ENCODE results near the gene APOE. TPM values are rescaled to one million over a fixed set of nuclear protein-coding genes. Genes with fewer than 3 reads are reported as not detected.

The APOE gene
- total and polyA plus RNA-seq, 9 of the 15 experiments (the other 6 are each of a cell fraction or from before 2014, with no cell fraction given): 0.14 to 180 (median 58.1) TPM; not detected in 1

DNA sequence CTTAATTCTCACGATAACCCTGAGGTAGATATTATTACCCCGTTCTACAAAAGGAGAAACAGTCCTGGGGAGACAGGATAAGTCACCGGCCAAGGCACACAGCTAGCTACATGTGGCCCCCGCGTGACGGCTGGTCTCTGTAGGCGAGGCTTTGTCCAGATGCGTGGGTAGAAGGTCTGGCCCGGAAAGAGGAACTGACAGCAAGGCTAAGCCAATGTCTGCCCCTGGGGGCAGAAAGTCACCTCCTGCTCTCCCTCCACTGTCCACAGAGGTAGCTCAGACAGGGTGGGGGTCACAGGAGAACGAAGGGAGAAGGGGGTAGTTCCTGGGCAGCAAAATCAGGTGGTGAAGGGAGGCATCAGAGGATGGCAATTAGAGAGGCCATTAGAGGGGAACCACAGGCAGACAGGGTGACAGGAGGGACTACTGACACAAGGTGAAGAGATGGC is 38.2 kb downstream of the APOE start (continued):
- TF ChIP-seq ZBTB33 (CRISPR knock-in tag; IDR thresholded peaks at IDR 0.05) (peak; percentile 18; the same call in 1 of the 2 replicates), PHF8 (IDR thresholded peaks at IDR 0.05; ENCODE audit: borderline replicate concordance, low read length) (peak; percentile 22; the same call in 1 of the 2 replicates), ZNF639 (CRISPR knock-in tag; conservative IDR thresholded peaks at IDR 0.05 in 1 of 2, IDR thresholded peaks at IDR 0.05 in 1 of 2) (peak in 1 of 2 experiments; percentile 86; a peak in 2 of 4 replicates), SMARCA4 (IDR thresholded peaks at IDR 0.05) (peak; percentile 71), MYC (IDR thresholded peaks at IDR 0.05; ENCODE audit: low read depth, low read length) (peak; percentile 96), MYC (CRISPR knock-in tag; IDR thresholded peaks at IDR 0.05; ENCODE audit: borderline replicate concordance, low read depth) (0 out of 2 replicates have a peak, but pooled peaks have one; percentile 17), RAD51 (IDR thresholded peaks at IDR 0.05; ENCODE audit: borderline replicate concordance, low read depth) (peak; percentile 39; the same call in 1 of the 2 replicates), ZNF766 (CRISPR knock-in tag; conservative IDR thresholded peaks at IDR 0.05) (peak; percentile 69; the same call in 1 of the 2 replicates), SP2 (IDR thresholded peaks at IDR 0.05; ENCODE audit: extremely low read depth, low read depth, low read length, poor library complexity, severe bottlenecking) (peak; percentile 10), NRF1 (conservative IDR thresholded peaks at IDR 0.05 in 1 of 2, IDR thresholded peaks at IDR 0.05 in 1 of 2) (peak; percentile 56 to 62; a peak in 3 of 4 replicates), KLF16 (IDR thresholded peaks at IDR 0.05) (peak; percentile 49), MEIS2 (IDR thresholded peaks at IDR 0.05; ENCODE audit: partially characterized antibody) (peak; percentile 41), LCOR (CRISPR knock-in tag; IDR thresholded peaks at IDR 0.05) (no peak), HDAC2 (IDR thresholded peaks at IDR 0.05) (peak; percentile 78), ERF (CRISPR knock-in tag; IDR thresholded peaks at IDR 0.05) (peak; percentile 68; the same call in 1 of the 2 replicates), SIN3A (IDR thresholded peaks at IDR 0.05; ENCODE audit: borderline replicate concordance in 2 of 2, control insufficient read depth in 1 of 2, low read depth in 2 of 2, low read length in 2 of 2) (0 out of 4 replicates have a peak, but pooled peaks of 1 of the 2 experiments have one; percentile 35), ZNF668 (CRISPR knock-in tag; IDR thresholded peaks at IDR 0.05) (peak; percentile 69; the same call in 1 of the 2 replicates), CTBP1 (IDR thresholded peaks at IDR 0.05; ENCODE audit: borderline replicate concordance) (peak; percentile 55; the same call in 1 of the 2 replicates)
- TF ChIP-seq, protein P1, sequence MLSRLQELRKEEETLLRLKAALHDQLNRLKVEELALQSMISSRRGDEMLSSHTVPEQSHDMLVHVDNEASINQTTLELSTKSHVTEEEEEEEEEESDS (CRISPR knock-in tag; IDR thresholded peaks at IDR 0.05): no peak
- TF ChIP-seq, protein P2, sequence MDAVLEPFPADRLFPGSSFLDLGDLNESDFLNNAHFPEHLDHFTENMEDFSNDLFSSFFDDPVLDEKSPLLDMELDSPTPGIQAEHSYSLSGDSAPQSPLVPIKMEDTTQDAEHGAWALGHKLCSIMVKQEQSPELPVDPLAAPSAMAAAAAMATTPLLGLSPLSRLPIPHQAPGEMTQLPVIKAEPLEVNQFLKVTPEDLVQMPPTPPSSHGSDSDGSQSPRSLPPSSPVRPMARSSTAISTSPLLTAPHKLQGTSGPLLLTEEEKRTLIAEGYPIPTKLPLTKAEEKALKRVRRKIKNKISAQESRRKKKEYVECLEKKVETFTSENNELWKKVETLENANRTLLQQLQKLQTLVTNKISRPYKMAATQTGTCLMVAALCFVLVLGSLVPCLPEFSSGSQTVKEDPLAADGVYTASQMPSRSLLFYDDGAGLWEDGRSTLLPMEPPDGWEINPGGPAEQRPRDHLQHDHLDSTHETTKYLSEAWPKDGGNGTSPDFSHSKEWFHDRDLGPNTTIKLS (IDR thresholded peaks at IDR 0.05; ENCODE audit: borderline replicate concordance, low read depth): peak; percentile 27; the same call in 1 of the 2 replicates
- TF ChIP-seq, protein P3, sequence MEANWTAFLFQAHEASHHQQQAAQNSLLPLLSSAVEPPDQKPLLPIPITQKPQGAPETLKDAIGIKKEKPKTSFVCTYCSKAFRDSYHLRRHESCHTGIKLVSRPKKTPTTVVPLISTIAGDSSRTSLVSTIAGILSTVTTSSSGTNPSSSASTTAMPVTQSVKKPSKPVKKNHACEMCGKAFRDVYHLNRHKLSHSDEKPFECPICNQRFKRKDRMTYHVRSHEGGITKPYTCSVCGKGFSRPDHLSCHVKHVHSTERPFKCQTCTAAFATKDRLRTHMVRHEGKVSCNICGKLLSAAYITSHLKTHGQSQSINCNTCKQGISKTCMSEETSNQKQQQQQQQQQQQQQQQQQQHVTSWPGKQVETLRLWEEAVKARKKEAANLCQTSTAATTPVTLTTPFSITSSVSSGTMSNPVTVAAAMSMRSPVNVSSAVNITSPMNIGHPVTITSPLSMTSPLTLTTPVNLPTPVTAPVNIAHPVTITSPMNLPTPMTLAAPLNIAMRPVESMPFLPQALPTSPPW (CRISPR knock-in tag; IDR thresholded peaks at IDR 0.05): peak; percentile 63; the same call in 1 of the 2 replicates
